ENCODE measurements around the gene ADCY4. TPM values are rescaled to one million over a fixed set of nuclear protein-coding genes. Genes with fewer than 3 reads are reported as not detected.

ADCY4 gene
- total RNA-seq, 1 donor from 2014 or later = 26.5 TPM

DNA sequence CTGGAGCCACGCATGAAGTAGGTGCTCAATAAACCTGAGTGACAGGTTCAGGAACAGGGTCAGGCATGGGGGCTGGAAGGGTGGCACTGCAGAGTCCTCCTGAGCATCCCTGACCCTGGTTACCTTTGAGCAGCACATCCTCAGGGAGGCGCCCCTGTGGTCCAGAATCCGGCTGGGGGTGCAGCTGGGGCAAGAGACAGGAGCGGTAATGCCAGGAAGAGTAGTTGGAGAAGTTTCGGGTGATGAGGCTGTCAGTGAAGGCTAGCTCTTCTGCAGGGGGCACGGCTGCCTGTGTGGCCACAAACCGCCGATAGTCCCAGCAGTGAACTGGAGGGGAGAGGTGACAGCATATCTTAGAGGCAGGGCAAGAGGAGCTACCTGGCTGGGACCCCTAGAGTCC, 65.5 kb downstream of the ADCY4 start:
- intact Hi-C loops (cut with micrococcal nuclease) = no loop called here
- ATAC-seq = no peak
- no peak for DNase-seq

Other genes starting within 250 kb of the ADCY4 start
- gene PCK2, start 240.8 kb downstream of the ADCY4 start, total RNA-seq = 3.0 TPM
- gene DCAF11, start 220.3 kb downstream of the ADCY4 start, total RNA-seq = 85.8 TPM
- 0.77 TPM for gene NRL, start 220.1 kb downstream of the ADCY4 start, total RNA-seq
- 140 TPM for gene FITM1, start 204.4 kb downstream of the ADCY4 start, total RNA-seq
- gene PSME1, start 198.9 kb downstream of the ADCY4 start, total RNA-seq = 137 TPM
- 16.4 TPM for gene EMC9, start 193.5 kb downstream of the ADCY4 start, total RNA-seq
- gene PSME2, start 188.5 kb downstream of the ADCY4 start, total RNA-seq = 92.6 TPM
- gene RNF31, start 187.6 kb downstream of the ADCY4 start, total RNA-seq = 42.8 TPM
- gene IRF9, start 173.8 kb downstream of the ADCY4 start, total RNA-seq = 27.6 TPM
- gene REC8, start 163.0 kb downstream of the ADCY4 start, total RNA-seq = 3.2 TPM
- 14.9 TPM for gene IPO4, start 146.3 kb downstream of the ADCY4 start, total RNA-seq
- gene TM9SF1, start 139.6 kb downstream of the ADCY4 start, total RNA-seq = 19.2 TPM
- gene TSSK4, start 129.4 kb downstream of the ADCY4 start, total RNA-seq = 0.25 TPM
- 30.1 TPM for gene CHMP4A, start 121.6 kb downstream of the ADCY4 start, total RNA-seq
- 15.4 TPM for gene MDP1, start 119.0 kb downstream of the ADCY4 start, total RNA-seq
- gene NEDD8, start 102.7 kb downstream of the ADCY4 start, total RNA-seq = 225 TPM
- gene GMPR2, start 102.1 kb downstream of the ADCY4 start, total RNA-seq = 29.0 TPM
- gene TINF2, start 92.4 kb downstream of the ADCY4 start, total RNA-seq = 34.5 TPM
- 2.7 TPM for gene TGM1, start 71.9 kb downstream of the ADCY4 start, total RNA-seq
- gene RABGGTA, start 63.5 kb downstream of the ADCY4 start, total RNA-seq = 19.4 TPM
- 5.9 TPM for gene DHRS1, start 35.3 kb downstream of the ADCY4 start, total RNA-seq
- 25.5 TPM for gene NOP9, start 35.2 kb downstream of the ADCY4 start, total RNA-seq
- 3.9 TPM for gene CIDEB, start 27.1 kb downstream of the ADCY4 start, total RNA-seq
- gene LTB4R2, start 24.9 kb downstream of the ADCY4 start, total RNA-seq = 1.5 TPM
- gene LTB4R, start 23.6 kb downstream of the ADCY4 start, total RNA-seq = 1.6 TPM
- 3.5 TPM for gene RIPK3, start 4.9 kb upstream of the ADCY4 start, total RNA-seq
- 21.7 TPM for gene NFATC4, start 33.1 kb upstream of the ADCY4 start, total RNA-seq
- 7.3 TPM for gene NYNRIN, start 63.9 kb upstream of the ADCY4 start, total RNA-seq
- 2.3 TPM for gene CBLN3, start 94.6 kb upstream of the ADCY4 start, total RNA-seq
- 25.1 TPM for gene KHNYN, start 94.9 kb upstream of the ADCY4 start, total RNA-seq
- 86.8 TPM for gene SDR39U1, start 107.7 kb upstream of the ADCY4 start, total RNA-seq
- 0.47 TPM for gene CMA1, start 173.2 kb upstream of the ADCY4 start, total RNA-seq
- 1.4 TPM for gene CTSG, start 241.2 kb upstream of the ADCY4 start, total RNA-seq

Measured in left ventricle myocardium superior (tissue), 1 donor.